H9 (cell line): ENCODE measurements around the gene PRADC1. TPM values are rescaled to one million over a fixed set of nuclear protein-coding genes. Genes with fewer than 3 reads are reported as not detected.

Experiments
- DNase-seq: peaks from one replicate; pipeline ENCODE4 v3.0.0-alpha.2; 2017
- H2AFZ ChIP-seq: one replicate; pipeline ENCODE4 v1.6.1; 2013; ENCODE audit warnings: mild to moderate bottlenecking, low read length, control low read depth, moderate library complexity
- H2AK5ac ChIP-seq: 2 replicates; pipeline ENCODE4 v1.6.1; 2013; ENCODE audit warnings: low read length, control low read depth, mixed read lengths; ENCODE audit not compliant: insufficient read length
- H2BK120ac ChIP-seq: one replicate; pipeline ENCODE4 v1.6.1; 2013; ENCODE audit warnings: low read depth, mild to moderate bottlenecking, low read length, control low read depth, inconsistent platforms; ENCODE audit not compliant: poor library complexity, severe bottlenecking
- H2BK12ac ChIP-seq: 2 replicates; pipeline ENCODE4 v1.6.1; 2013; ENCODE audit warnings: low read length, control low read depth, mixed read lengths, low read depth; ENCODE audit not compliant: insufficient read length
- H2BK15ac ChIP-seq: 2 replicates; pipeline ENCODE4 v1.6.1; 2013; ENCODE audit warnings: low read depth, low read length, control low read depth
- H2BK20ac ChIP-seq: one replicate; pipeline ENCODE4 v1.6.1; 2013; ENCODE audit warnings: low read depth, mild to moderate bottlenecking, low read length, control low read depth, inconsistent platforms; ENCODE audit not compliant: poor library complexity, severe bottlenecking
- H2BK5ac ChIP-seq: 2 replicates; pipeline ENCODE4 v1.6.1; 2013; ENCODE audit warnings: low read length, control low read depth, mixed read lengths; ENCODE audit not compliant: insufficient read length
- H3K14ac ChIP-seq: 2 replicates; pipeline ENCODE4 v1.6.1; 2013; ENCODE audit warnings: low read length, control low read depth; ENCODE audit not compliant: insufficient read depth
- H3K18ac ChIP-seq: 2 replicates; pipeline ENCODE4 v1.6.1; 2013; ENCODE audit warnings: low read depth, mild to moderate bottlenecking, mixed read lengths, low read length, control low read depth; ENCODE audit not compliant: insufficient read length
- H3K23ac ChIP-seq: 2 replicates; pipeline ENCODE4 v1.6.1; 2013; ENCODE audit warnings: low read length, control low read depth, mixed read lengths, low read depth; ENCODE audit not compliant: insufficient read length
- H3K23me2 ChIP-seq: 2 replicates; pipeline ENCODE4 v1.6.1; 2013; ENCODE audit warnings: low read depth, mild to moderate bottlenecking, mixed read lengths, low read length, control low read depth; ENCODE audit not compliant: insufficient read length, poor library complexity, severe bottlenecking
- H3K27ac ChIP-seq: 2 replicates; pipeline ENCODE4 v1.5.1; 2013; ENCODE audit warnings: low read length, control low read depth, mixed read lengths, low read depth; ENCODE audit not compliant: insufficient read length
- H3K27me3 ChIP-seq: 2 replicates; pipeline ENCODE4 v1.6.1; 2013; ENCODE audit warnings: low read length, control low read depth, inconsistent platforms; ENCODE audit not compliant: insufficient read depth
- H3K4ac ChIP-seq: 2 replicates; pipeline ENCODE4 v1.6.1; 2013; ENCODE audit warnings: low read depth, mild to moderate bottlenecking, control low read depth, inconsistent platforms, low read length, moderate library complexity
- H3K4me1 ChIP-seq: 2 replicates; pipeline ENCODE4 v1.6.1; 2013; ENCODE audit warnings: low read length, control low read depth, inconsistent platforms; ENCODE audit not compliant: insufficient read depth
- H3K4me2 ChIP-seq: 2 replicates; pipeline ENCODE4 v1.6.1; 2013; ENCODE audit warnings: low read length, control low read depth, mixed read lengths; ENCODE audit not compliant: insufficient read length, insufficient read depth
- H3K56ac ChIP-seq: 2 replicates; pipeline ENCODE4 v1.6.1; 2013; ENCODE audit warnings: low read depth, mild to moderate bottlenecking, mixed read lengths, low read length, control low read depth; ENCODE audit not compliant: insufficient read length
- H3K79me1 ChIP-seq: 2 replicates; pipeline ENCODE4 v1.6.1; 2013; ENCODE audit warnings: low read depth, mild to moderate bottlenecking, moderate library complexity, low read length, control low read depth, inconsistent platforms; ENCODE audit not compliant: insufficient read depth, poor library complexity, severe bottlenecking
- H3K79me2 ChIP-seq: 2 replicates; pipeline ENCODE4 v1.6.1; 2013; ENCODE audit warnings: low read length, control low read depth, inconsistent platforms; ENCODE audit not compliant: insufficient read depth
- H3K9ac ChIP-seq: 2 replicates; pipeline ENCODE4 v1.6.1; 2013; ENCODE audit warnings: low read length, control low read depth, mixed read lengths; ENCODE audit not compliant: insufficient read length; ENCODE audit errors: extremely low read depth
- H3K9me3 ChIP-seq: one replicate; pipeline ENCODE4 v1.6.1; 2013; ENCODE audit warnings: low read depth, low read length, inconsistent platforms; ENCODE audit not compliant: control insufficient read depth
- H3T11ph ChIP-seq: one replicate; pipeline ENCODE4 v1.6.1; 2013; ENCODE audit warnings: mild to moderate bottlenecking, low read length, control low read depth, inconsistent platforms
- H4K20me1 ChIP-seq: one replicate; pipeline ENCODE4 v1.6.1; 2013; ENCODE audit not compliant: control insufficient read depth, insufficient read length, insufficient read depth
- H4K5ac ChIP-seq: 2 replicates; pipeline ENCODE4 v1.6.1; 2013; ENCODE audit warnings: low read depth, mild to moderate bottlenecking, mixed read lengths, low read length, control low read depth; ENCODE audit not compliant: insufficient read length
- H4K8ac ChIP-seq: replicated peaks from 2 replicates; pipeline ENCODE4 v1.6.1; 2013; ENCODE audit warnings: low read length, control low read depth, mixed read lengths, low read depth; ENCODE audit not compliant: insufficient read length
- H4K91ac ChIP-seq: 2 replicates; pipeline ENCODE4 v1.6.1; 2013; ENCODE audit warnings: low read depth, mild to moderate bottlenecking, moderate library complexity, mixed read lengths, low read length, control low read depth; ENCODE audit not compliant: insufficient read length
- H3K27ac Mint-ChIP-seq, 3 experiments: 2 replicates in 2 of 3; 3 replicates in 1 of 3; pipeline ENCODE4 v1.8.0; 2020 to 2021; ENCODE audit warnings: mixed read lengths in 3 of 3, mild to moderate bottlenecking in 1 of 3, moderate library complexity in 1 of 3
- H3K27me3 Mint-ChIP-seq: 2 replicates; pipeline ENCODE4 v1.8.0; 2021; ENCODE audit warnings: low read depth, mild to moderate bottlenecking, moderate library complexity, mixed read lengths
- H3K36me3 Mint-ChIP-seq, 3 experiments: 2 replicates in 2 of 3; 3 replicates in 1 of 3; pipeline ENCODE4 v1.8.0; 2020 to 2021; ENCODE audit warnings: low read depth in 3 of 3, mixed read lengths in 3 of 3; ENCODE audit not compliant: insufficient read depth in 1 of 3
- H3K4me1 Mint-ChIP-seq, 2 experiments: 2 replicates each; pipeline ENCODE4 v1.8.0; 2020; ENCODE audit warnings: mixed read lengths in 2 of 2
- H3K4me3 Mint-ChIP-seq, 2 experiments: 2 replicates in 1 of 2; 3 replicates in 1 of 2; pipeline ENCODE4 v1.8.0; 2020 to 2021; ENCODE audit warnings: mild to moderate bottlenecking in 2 of 2, mixed read lengths in 2 of 2, moderate library complexity in 1 of 2
- H3K9me3 Mint-ChIP-seq, 2 experiments: 2 replicates in 1 of 2; 3 replicates in 1 of 2; pipeline ENCODE4 v1.8.0; 2020; ENCODE audit warnings: mild to moderate bottlenecking in 2 of 2, mixed read lengths in 2 of 2, moderate library complexity in 1 of 2
- whole genome bisulfite sequencing: extraction: QIAGEN DNeasy Blood & Tissue Kit; methylation state at CpG from one replicate; pipeline ENCODE4 v1.1.7; 2013; ENCODE audit warnings: missing lambda C conversion rate, low lambda C conversion rate, mixed read lengths; ENCODE audit not compliant: insufficient read length; ENCODE audit errors: extremely low coverage; 5-methylcytosine and 5-hydroxymethylcytosine counted together
- total RNA-seq: library from RNA; stranded (reverse); gene quantifications from 2 replicates; pipeline ENCODE4 v1.2.1, GENCODE V29; 2021
- TF ChIP-seq, protein P1 (sequence below): fragments of 200-600 bp; sonication (generic); conservative IDR thresholded peaks from 3 replicates; pipeline ENCODE4 v1.8.0; 2021; ENCODE audit warnings: antibody characterized with exemption, mild to moderate bottlenecking

Gene PRADC1
- total RNA-seq, 1 experiment from 2014 or later, result 9.6 TPM

GRCh38 chr2:73257425-73258125 lies 24.5 kb upstream of the PRADC1 start:
- Histone ChIP-seq H3K56ac (no peak overlapping the region), H3K9ac (no peak overlapping the region), H4K5ac (no peak overlapping the region), H3K79me1 (no peaks in the 10 kb centered on the region), H3K23ac (no peak overlapping the region), H4K20me1 (no peaks in the 10 kb centered on the region), H3T11ph (no peak overlapping the region), H3K79me2 (no peaks in the 10 kb centered on the region), H2AK5ac (no peak overlapping the region), H2AFZ (no peak overlapping the region), H3K27me3 (no peaks in the 10 kb centered on the region), H3K4me1 (no peaks in the 10 kb centered on the region), H2BK120ac (no peak overlapping the region), H3K9me3 (no peaks in the 10 kb centered on the region), H2BK5ac (no peak overlapping the region), H3K14ac (no peak overlapping the region), H3K4me2 (no peak overlapping the region), H4K91ac (no peak overlapping the region), H4K8ac (no peak overlapping the region), H2BK20ac (no peak overlapping the region), H2BK15ac (no peak overlapping the region), H3K4ac (no peak overlapping the region), H2BK12ac (no peak overlapping the region), H3K18ac (no peak overlapping the region), H3K27ac (no peak overlapping the region), H3K23me2 (no peaks in the 10 kb centered on the region)
- Mint-ChIP-seq H3K4me3 (no peak overlapping the region), H3K27ac (no peak overlapping the region), H3K9me3 (no peaks in the 10 kb centered on the region; a peak in 1 of 5 replicates), H3K4me1 (peaks cover 17 to 18% of the 10 kb centered on the region in 2 experiments), H3K36me3 (peaks cover 15 to 47% (median 22%) of the 10 kb centered on the region in 3 experiments; a peak in 6 of 7 replicates), H3K27me3 (no peaks in the 10 kb centered on the region)
- no CpG with 5 or more reads among the region's 10 CpGs for WGBS
- no peak for DNase-seq
- TF ChIP-seq, protein P1, sequence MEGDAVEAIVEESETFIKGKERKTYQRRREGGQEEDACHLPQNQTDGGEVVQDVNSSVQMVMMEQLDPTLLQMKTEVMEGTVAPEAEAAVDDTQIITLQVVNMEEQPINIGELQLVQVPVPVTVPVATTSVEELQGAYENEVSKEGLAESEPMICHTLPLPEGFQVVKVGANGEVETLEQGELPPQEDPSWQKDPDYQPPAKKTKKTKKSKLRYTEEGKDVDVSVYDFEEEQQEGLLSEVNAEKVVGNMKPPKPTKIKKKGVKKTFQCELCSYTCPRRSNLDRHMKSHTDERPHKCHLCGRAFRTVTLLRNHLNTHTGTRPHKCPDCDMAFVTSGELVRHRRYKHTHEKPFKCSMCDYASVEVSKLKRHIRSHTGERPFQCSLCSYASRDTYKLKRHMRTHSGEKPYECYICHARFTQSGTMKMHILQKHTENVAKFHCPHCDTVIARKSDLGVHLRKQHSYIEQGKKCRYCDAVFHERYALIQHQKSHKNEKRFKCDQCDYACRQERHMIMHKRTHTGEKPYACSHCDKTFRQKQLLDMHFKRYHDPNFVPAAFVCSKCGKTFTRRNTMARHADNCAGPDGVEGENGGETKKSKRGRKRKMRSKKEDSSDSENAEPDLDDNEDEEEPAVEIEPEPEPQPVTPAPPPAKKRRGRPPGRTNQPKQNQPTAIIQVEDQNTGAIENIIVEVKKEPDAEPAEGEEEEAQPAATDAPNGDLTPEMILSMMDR, result no peak
